ENCODE measurements around the gene PMEPA1.

Gene PMEPA1

DNA sequence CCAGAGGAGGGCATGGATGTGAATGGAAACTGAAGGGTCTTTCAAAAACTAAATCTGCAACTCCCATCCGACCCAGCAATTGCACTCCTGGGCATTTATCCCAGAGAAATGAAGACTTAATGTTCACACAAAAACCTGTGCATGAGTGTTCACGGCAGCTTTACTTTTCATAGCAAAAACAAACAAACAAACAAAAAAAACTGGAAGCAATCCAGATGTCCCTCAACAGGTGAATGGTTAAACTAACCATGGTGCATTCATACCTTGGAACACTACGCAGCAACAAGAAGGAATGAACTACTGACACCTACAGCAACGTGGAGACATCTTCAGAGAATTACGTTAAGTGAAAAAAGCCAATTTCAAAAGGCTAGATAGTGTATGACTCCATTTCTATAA lies 32.2 kb downstream of the PMEPA1 start:
- DNase-seq (ENCODE audit: low read depth, low spot score), result no peak

DNA sequence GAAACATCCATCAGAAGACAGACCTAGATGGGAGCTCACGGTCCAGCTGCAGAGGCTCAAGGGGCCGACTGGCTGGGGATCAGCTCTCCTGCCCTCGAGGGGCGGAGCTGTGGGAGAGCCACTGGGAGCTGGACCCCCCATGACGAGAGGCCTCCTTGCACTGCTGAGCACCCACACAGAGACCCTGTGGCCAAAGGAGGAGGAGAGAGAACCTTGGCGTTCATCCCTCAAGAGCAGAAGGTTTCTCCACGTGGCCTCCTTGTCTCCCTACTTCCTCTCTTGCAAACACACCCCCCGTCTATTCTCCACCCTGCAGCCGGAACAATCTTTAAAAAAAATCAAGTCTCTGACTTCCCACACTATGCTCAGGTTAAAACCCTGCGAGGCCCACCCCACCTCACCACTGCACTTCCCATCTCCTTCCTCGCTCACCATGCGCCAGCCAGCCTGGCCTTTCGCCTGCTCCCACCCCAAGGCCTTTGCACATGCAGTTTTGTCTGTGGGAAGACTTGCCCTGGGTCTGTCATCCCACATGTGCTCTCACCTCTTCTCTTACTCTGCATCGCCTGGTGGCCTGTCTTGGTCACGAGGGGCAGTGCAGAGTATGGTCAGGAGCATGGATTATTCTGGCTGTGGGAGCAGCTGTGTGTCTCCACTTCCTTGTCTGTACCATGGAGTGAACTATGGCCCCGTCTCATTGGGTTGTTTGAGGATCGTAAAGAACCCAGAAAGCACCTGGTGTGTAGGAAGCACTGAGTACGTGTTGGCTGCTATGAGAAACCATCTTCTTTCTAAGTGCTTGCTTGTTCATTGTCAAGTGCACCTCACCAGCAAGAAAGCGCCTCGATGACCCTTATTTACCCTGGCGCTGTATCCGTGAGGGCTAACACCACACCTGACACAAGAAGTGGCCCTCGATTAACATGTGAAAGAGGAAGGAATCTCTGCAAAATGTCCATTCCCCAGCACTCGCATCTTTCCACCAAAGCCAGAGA lies 32.9 kb downstream of the PMEPA1 start:
- no peak for DNase-seq (ENCODE audit: low read depth, low spot score)

GRCh38 chr20:57675773-57676172 lies 34.0 kb downstream of the PMEPA1 start:
- DNase-seq (ENCODE audit: low read depth, low spot score), result no peak

DNA sequence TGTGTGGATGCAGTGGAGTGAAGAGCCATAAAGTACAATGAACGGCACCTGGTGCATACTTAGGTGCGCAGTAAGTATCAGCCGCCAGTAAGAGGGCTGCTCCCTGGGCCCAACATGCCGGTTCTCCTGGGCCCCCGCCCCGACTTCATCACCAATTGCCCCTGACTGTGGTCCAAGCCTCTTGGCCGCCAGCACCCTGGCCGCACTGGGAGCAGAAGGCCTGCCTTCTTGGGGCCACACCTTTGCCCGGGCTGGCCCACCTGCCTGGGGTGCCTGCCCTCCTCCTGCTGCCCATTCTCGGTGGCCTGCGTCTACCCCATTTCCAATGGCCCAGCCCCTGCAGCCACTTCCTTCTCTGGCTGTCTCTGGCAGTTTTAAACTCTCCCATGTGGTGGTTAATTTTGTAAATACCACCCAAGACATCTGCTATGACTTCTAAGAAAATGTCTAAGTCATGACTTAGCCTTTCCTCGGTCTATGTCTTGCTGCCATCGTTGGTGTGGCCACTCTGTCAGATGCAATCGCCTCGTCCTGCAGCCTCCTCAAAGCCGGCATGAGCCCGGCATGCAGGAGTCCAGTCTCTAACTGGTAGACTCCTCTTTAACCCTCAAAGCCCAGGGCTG lies 36.8 kb downstream of the PMEPA1 start:
- DNase-seq (ENCODE audit: low read depth, low spot score), result no peak

GRCh38 chr20:57672164-57672563 lies 37.7 kb downstream of the PMEPA1 start:
- no peak for DNase-seq (ENCODE audit: low read depth, low spot score)

DNA sequence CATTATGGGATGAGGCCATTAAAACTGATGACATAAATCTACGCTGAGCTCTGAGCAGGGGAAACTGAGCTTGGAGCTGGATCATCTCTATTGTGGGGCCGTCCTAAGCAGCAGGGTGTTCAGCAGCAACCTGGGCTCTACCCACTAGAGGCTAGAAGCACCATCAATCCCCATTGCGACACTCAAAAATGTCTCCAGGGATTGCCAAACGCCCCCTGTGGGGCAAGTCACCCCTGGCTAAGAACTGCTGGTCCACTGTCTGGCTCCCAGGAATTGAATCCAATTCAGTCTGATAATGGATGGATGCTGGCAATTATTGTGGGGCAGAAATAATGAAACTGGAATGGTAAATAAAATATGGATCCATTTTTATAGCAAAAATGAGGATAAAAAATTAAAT lies 38.2 kb downstream of the PMEPA1 start:
- no peak for DNase-seq (ENCODE audit: low read depth, low spot score)

DNA sequence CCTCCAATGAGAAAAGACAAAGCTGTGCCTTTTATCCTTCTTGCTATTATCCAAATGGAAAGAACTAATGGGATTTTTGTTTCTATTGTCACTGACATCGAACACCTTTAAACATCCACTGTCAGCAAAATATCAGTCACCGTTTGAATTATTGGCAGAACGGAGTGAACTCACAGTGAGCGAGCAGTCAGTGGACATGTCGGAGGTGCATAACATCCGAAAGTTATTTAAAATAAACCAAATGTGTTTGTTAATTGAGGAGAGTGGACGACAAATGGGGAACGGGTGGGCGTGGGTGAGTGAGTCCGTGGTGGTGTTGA lies 38.8 kb downstream of the PMEPA1 start:
- no peak for DNase-seq (ENCODE audit: low read depth, low spot score)

GRCh38 chr20:57670288-57671071 lies 39.3 kb downstream of the PMEPA1 start:
- no peak for DNase-seq (ENCODE audit: low read depth, low spot score)

GRCh38 chr20:57669632-57670031 lies 40.2 kb downstream of the PMEPA1 start:
- DNase-seq (ENCODE audit: low read depth, low spot score), result no peak

- no peak for DNase-seq (ENCODE audit: low read depth, low spot score)
Measured at GRCh38 chr20:57667924-57668782, 41.7 kb downstream of the PMEPA1 start.

- DNase-seq (ENCODE audit: low read depth, low spot score), result no peak
Measured at GRCh38 chr20:57667388-57667787, 42.4 kb downstream of the PMEPA1 start.

DNA sequence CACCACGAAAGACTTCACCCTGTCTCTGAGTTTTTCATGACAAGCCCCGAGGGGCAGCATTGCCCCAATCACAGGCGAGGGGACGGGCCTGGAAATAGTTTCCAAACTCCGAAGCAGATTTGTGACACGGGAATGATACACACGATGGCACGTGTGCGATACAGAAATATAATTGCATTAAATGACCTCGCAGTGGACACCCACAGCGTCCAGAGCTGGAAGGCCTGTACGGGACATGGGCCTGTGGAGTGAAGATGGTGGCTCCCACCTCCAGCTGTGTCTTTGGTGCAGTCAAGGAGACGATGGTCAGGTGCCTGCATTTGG lies 43.0 kb downstream of the PMEPA1 start:
- DNase-seq (ENCODE audit: low read depth, low spot score), result no peak

DNA sequence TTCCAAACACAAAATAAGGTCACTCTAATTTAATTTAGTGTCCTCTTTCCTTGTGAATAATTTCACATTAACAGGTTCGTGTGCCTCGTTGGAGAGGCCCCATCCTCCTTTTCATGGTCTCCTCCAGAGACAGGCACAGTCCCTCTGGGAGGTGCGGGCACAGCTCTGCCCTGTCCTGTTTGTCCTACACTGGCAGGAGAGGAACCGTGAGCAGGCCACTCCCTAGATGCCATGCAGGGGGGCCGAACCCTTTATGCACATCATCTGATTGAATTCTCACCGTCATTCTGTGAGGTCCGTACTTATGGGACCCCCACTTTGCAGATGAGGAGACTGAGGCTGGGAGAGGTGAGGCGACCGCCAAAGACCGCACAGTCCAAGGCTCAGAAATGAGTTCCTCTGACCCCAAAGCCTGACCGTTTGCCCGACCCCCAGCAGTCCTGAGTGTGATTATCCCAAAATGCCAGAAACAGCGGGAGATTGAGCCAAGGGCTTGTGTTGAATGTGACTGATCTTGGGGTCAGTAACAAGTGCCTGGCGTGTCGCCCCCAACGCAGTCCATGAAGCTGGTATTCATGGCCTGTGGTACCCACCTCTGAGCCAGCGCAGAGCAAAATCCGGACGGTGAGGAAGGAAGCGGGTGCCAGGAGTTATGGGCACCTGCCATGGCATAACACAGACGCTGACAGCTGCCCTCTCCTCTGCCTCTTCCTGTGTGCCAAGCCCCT lies 43.5 kb downstream of the PMEPA1 start:
- no peak for DNase-seq (ENCODE audit: low read depth, low spot score)

- DNase-seq (ENCODE audit: low read depth, low spot score), result no peak
Measured at GRCh38 chr20:57665589-57665971, 44.2 kb downstream of the PMEPA1 start.

DNA sequence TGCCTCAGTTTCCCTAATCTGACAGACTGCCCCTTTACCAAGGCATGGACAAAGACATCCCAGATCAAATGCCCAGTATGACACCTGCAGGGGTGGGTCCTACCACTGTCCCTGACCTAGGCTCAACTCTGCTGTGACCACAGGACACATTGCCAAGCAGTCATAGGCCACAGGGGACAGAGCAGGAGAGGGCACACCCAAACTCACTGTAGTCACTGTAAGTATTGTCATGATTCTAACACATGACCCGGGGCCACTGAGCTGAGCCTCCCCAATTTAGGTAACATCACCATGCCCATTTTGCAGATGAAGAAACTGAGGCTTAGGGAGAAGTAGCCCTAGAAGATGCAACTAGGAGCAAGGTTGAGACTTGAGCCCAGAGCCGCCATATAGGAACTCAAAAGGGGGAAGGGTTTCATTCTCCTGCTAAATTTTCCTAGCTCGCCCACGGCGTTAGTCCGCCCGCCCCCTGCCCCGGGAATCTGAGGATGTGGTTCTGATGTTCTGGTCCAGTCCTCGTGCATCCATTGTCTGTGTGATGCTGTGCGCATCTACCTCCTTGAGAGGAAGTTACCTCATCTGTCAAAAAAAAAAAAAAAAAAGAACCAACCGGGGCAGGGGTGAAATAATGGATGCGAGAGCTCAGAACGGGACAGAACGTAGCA lies 44.8 kb downstream of the PMEPA1 start:
- no peak for DNase-seq (ENCODE audit: low read depth, low spot score)

GRCh38 chr20:57664476-57664875 lies 45.3 kb downstream of the PMEPA1 start:
- DNase-seq (ENCODE audit: low read depth, low spot score), result no peak

DNA sequence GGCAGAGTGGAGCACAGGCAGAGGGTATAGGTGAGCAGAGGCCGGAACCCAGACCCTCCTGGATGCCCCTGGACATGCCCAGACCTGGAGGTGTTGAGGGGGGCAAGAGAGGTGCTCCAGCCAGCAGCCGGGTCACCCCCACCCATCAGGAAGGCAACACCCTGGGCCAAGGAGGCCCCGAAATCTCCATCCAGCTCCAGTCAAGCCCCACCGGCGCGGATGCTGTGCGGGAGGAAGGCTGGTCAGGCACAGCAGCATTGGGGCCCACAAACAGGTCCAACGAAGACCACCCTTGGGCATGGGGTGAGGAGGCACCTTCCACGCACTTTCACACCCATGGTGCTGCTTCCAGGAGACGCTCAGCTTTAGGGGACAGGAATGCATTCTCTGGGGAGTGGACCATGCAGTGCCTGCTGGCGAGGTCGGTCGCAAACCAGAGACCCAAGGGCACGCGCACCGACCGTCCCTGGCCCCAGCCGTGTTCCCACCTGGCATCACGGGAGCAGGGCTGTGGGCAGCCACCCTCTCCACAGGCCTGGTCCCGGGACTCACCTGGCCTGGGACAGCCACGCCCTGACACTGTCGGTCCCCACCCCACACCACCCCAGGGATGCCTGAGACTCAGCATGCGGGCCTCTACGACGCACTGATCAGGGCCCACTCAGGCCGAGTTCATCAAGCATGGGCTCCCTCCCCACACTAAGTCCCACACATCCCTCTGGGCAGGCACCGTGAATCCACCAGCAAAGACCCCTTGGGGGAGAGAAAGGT lies 45.9 kb downstream of the PMEPA1 start:
- DNase-seq (ENCODE audit: low read depth, low spot score), result no peak

DNA sequence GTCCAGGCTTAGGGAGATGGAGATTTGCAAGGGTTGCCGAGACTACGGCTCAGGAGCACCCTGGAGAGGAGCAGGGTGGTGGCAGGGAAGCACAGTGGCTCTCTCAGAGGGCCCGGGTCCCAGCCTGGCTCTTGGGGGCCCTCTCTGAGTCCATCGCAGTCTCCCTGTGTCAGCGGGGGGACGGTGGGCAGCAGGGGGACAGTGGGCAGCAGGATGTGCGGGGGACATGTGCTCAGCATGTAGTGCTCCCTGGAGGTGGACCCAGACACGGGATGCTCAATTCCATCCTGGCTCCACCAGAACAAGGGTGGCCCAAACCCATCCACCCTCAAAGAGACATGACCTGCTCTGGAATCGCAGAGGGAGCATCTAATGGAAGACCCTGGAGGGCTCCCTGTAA lies 46.6 kb downstream of the PMEPA1 start:
- no peak for DNase-seq (ENCODE audit: low read depth, low spot score)

- DNase-seq (ENCODE audit: low read depth, low spot score), result no peak
Measured at GRCh38 chr20:57662456-57663240, 47.2 kb downstream of the PMEPA1 start.

All from brain pericyte (primary cell).